Retinal pigment epithelial cell (primary cell): ENCODE data around the gene SOX5.

ENCODE experiments used
- DNase-seq: peaks from one replicate; pipeline ENCODE4 v3.0.0-alpha.2; 2010; ENCODE audit warnings: low read depth
- H3K4me3 ChIP-seq: 2 replicates; pipeline ENCODE4 v1.5.1; 2011; ENCODE audit warnings: mild to moderate bottlenecking, low read length, control low read depth, moderate library complexity
- CTCF ChIP-seq: conservative IDR thresholded peaks from 2 replicates; pipeline ENCODE4 v1.5.1; 2011; ENCODE audit warnings: low read depth, low read length, control low read depth, inconsistent platforms

SOX5 gene

GRCh38 chr12:23670684-23671083, 278.8 kb downstream of the SOX5 start:
- no peak for TF ChIP-seq CTCF
- no peak overlapping the region for H3K4me3 ChIP-seq
- no peak for DNase-seq

GRCh38 chr12:23669691-23670090, 279.8 kb downstream of the SOX5 start:
- TF ChIP-seq CTCF, result no peak

GRCh38 chr12:23666866-23667265, 282.6 kb downstream of the SOX5 start:
- no peak for DNase-seq
- TF ChIP-seq CTCF, result no peak
- no peak overlapping the region for H3K4me3 ChIP-seq

More at GRCh38 chr12:23669691-23670090, 279.8 kb downstream of the SOX5 start:
- DNase-seq, result no peak
- no peak overlapping the region for H3K4me3 ChIP-seq

- no peak for TF ChIP-seq CTCF
- DNase-seq, result no peak
- H3K4me3 ChIP-seq, result no peak overlapping the region
Measured at GRCh38 chr12:23662966-23663365, 286.5 kb downstream of the SOX5 start.

- no peak overlapping the region for H3K4me3 ChIP-seq
- TF ChIP-seq CTCF, result no peak
- no peak for DNase-seq
Measured at GRCh38 chr12:23659131-23659530, 290.3 kb downstream of the SOX5 start.

GRCh38 chr12:23657598-23657997, 291.9 kb downstream of the SOX5 start:
- TF ChIP-seq CTCF, result no peak
- DNase-seq, result no peak
- H3K4me3 ChIP-seq, result no peak overlapping the region

GRCh38 chr12:23655884-23656283, 293.6 kb downstream of the SOX5 start:
- TF ChIP-seq CTCF, result no peak
- no peak overlapping the region for H3K4me3 ChIP-seq
- no peak for DNase-seq
